ENCODE measurements around the gene ZNF862. TPM values are rescaled to one million over a fixed set of nuclear protein-coding genes. Genes with fewer than 3 reads are reported as not detected.

ZNF862 gene
- total RNA-seq, 1 experiment from 2014 or later = 1.9 TPM

GRCh38 chr7:149817301-149817771 is 20.8 kb upstream of the ZNF862 start:
- Histone ChIP-seq H4K91ac (ENCODE audit: insufficient read length, low read depth, low read length) (no peak overlapping the region), H3K27ac (ENCODE audit: insufficient read length, low read depth, low read length) (no peak overlapping the region), H3K9me3 (ENCODE audit: control insufficient read depth, low read depth, low read length) (no peaks in the 10 kb centered on the region), H3K4ac (ENCODE audit: low read depth, low read length) (no peak overlapping the region), H3K4me1 (ENCODE audit: insufficient read depth, low read length) (no peaks in the 10 kb centered on the region), H4K5ac (ENCODE audit: insufficient read length, low read depth, low read length) (no peak overlapping the region), H4K20me1 (ENCODE audit: control insufficient read depth, insufficient read depth, insufficient read length) (no peaks in the 10 kb centered on the region), H3K18ac (ENCODE audit: insufficient read length, low read depth, low read length) (no peak overlapping the region), H3K56ac (ENCODE audit: insufficient read length, low read depth, low read length) (no peak overlapping the region), H2BK120ac (ENCODE audit: low read depth, low read length, poor library complexity, severe bottlenecking) (no peak overlapping the region), H3K79me1 (ENCODE audit: insufficient read depth, low read depth, low read length, poor library complexity, severe bottlenecking) (no peaks in the 10 kb centered on the region), H4K8ac (replicated peaks; ENCODE audit: insufficient read length, low read depth, low read length) (no peak overlapping the region), H3T11ph (ENCODE audit: low read length) (no peak overlapping the region), H3K14ac (ENCODE audit: insufficient read depth, low read length) (no peak overlapping the region), H2BK15ac (ENCODE audit: low read depth, low read length) (no peak overlapping the region), H2BK12ac (ENCODE audit: insufficient read length, low read depth, low read length) (no peak overlapping the region), H3K79me2 (ENCODE audit: insufficient read depth, low read length) (no peaks in the 10 kb centered on the region), H2BK5ac (ENCODE audit: insufficient read length, low read length) (no peak overlapping the region), H3K4me2 (ENCODE audit: insufficient read depth, insufficient read length, low read length) (no peak overlapping the region), H2AK5ac (ENCODE audit: insufficient read length, low read length) (no peak overlapping the region), H3K23me2 (ENCODE audit: insufficient read length, low read depth, low read length, poor library complexity, severe bottlenecking) (no peaks in the 10 kb centered on the region), H3K27me3 (ENCODE audit: insufficient read depth, low read length) (no peaks in the 10 kb centered on the region), H3K9ac (ENCODE audit: extremely low read depth, insufficient read length, low read length) (no peak overlapping the region), H2BK20ac (ENCODE audit: low read depth, low read length, poor library complexity, severe bottlenecking) (no peak overlapping the region), H2AFZ (ENCODE audit: low read length) (no peak overlapping the region), H3K23ac (ENCODE audit: insufficient read length, low read depth, low read length) (no peak overlapping the region)
- WGBS (ENCODE audit: extremely low coverage, insufficient read length, low lambda C conversion rate) = no CpG with 5 or more reads among the region's 8 CpGs
- no peak overlapping the region for H3K27ac Mint-ChIP-seq
- no peak for TF ChIP-seq CTCF (conservative IDR thresholded peaks at IDR 0.05)
- H3K36me3 Mint-ChIP-seq (ENCODE audit: insufficient read depth in 1 of 3, low read depth in 3 of 3) = no peaks in the 10 kb centered on the region
- no peak for DNase-seq
- peaks cover 1% of the 10 kb centered on the region; the same call in 1 of the 2 replicates for H3K27me3 Mint-ChIP-seq (ENCODE audit: low read depth)
- no peaks in the 10 kb centered on the region; a peak in 1 of 5 replicates for H3K9me3 Mint-ChIP-seq
- H3K4me3 Mint-ChIP-seq = no peak overlapping the region
- peaks cover 2 to 15% of the 10 kb centered on the region in 2 experiments; a peak in 2 of 4 replicates for H3K4me1 Mint-ChIP-seq

Measured in H9 (cell line).